ENCODE results near the gene C1orf50.

DNA sequence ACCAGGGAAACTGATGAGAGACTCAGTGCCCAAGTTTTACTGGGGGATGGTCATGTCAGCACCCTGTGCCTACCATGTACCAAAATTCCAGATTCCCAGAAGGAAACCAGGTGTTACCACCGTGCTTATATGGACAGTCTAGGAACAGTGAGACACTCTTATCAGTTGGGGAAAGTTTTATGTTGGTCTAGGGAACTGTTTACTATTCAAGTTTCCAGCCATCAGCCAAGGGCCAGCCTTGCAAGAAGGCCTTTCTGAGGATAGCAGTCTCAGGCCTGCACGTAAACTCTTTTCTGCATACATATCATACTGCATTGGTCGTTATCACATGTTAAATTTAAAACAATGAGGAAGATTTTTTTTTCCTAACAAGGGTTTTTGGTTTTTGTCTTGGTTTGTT is 30.4 kb downstream of the C1orf50 start:
- TF ChIP-seq ZNF274 (IDR thresholded peaks at IDR 0.05; ENCODE audit: low read depth, low read length), result no peak
- no peak for TF ChIP-seq YY1 (IDR thresholded peaks at IDR 0.05; ENCODE audit: insufficient read depth, insufficient read length)
- no peak for TF ChIP-seq SUZ12 (IDR thresholded peaks at IDR 0.05; ENCODE audit: extremely low read depth, insufficient read depth, insufficient read length)
